Adrenal gland (tissue), 5 donors: ENCODE data around the gene ITGA3.

Experiments used
- CTCF ChIP-seq, 6 experiments: fragments of 450-650 bp in 4 of 6; fragments of 200-600 bp in 2 of 6; sonication (generic) in 1 of 6; IDR thresholded peaks; 1 replicate in 5 of 6; 2 replicates in 1 of 6; pipeline versions ENCODE4 v1.5.1 to v1.8.0; 2016 to 2021; ENCODE audit warnings: antibody characterized with exemption in 6 of 6, mild to moderate bottlenecking in 2 of 6, moderate library complexity in 1 of 6
- POLR2A ChIP-seq, 2 donors: fragments of 450-650 bp; IDR thresholded peaks; one replicate each; pipeline ENCODE4 v1.6.1; 2017; ENCODE audit warnings: antibody characterized with exemption in 2 of 2, mild to moderate bottlenecking in 2 of 2, moderate library complexity in 1 of 2
- donor health status: DM: no; HTN: no; CAD: no.

GRCh38 chr17:50035945-50036344 is 20.0 kb upstream of the ITGA3 start:
- TF ChIP-seq CTCF (IDR thresholded peaks at IDR 0.05) = no peak
- TF ChIP-seq POLR2A (IDR thresholded peaks at IDR 0.05) = no peak
